GM04503 (cell line): ENCODE results near the gene ZNF280A.

Source experiments
- DNase-seq: peaks from one replicate; pipeline ENCODE4 v3.0.0-alpha.2; 2012; ENCODE audit warnings: low read depth

Gene ZNF280A

GRCh38 chr22:22520020-22520656 is at the start of gene ZNF280A:
ZNF280A (minus strand) TSS chr22:22520270; CDS start chr22:22515630, 4,640 bp downstream.
- DNase-seq = no peak

GRCh38 chr22:22569218-22569617 is 49.1 kb upstream of the ZNF280A start:
- DNase-seq = no peak

- DNase-seq = no peak
These were observed 45.9 kb upstream of the ZNF280A start for GRCh38 chr22:22565981-22566380.

- no peak for DNase-seq
These were observed 39.0 kb upstream of the ZNF280A start, which contains the start of gene PRAME for GRCh38 chr22:22558972-22559603. PRAME (minus strand) TSS chr22:22559265; CDS start chr22:22556832, 2,433 bp downstream.

- no peak for DNase-seq
These were observed 38.3 kb upstream of the ZNF280A start for GRCh38 chr22:22558071-22558971.

- no peak for DNase-seq
These were observed 37.2 kb upstream of the ZNF280A start for GRCh38 chr22:22556995-22557925.

GRCh38 chr22:22556578-22556977 is 36.5 kb upstream of the ZNF280A start:
- no peak for DNase-seq

GRCh38 chr22:22555596-22555995 is 35.5 kb upstream of the ZNF280A start:
- no peak for DNase-seq

GRCh38 chr22:22554587-22555284 is 34.7 kb upstream of the ZNF280A start:
- DNase-seq = no peak

GRCh38 chr22:22553735-22554586 is 33.9 kb upstream of the ZNF280A start:
- DNase-seq = no peak

- DNase-seq = no peak
These were observed 33.1 kb upstream of the ZNF280A start for GRCh38 chr22:22553141-22553540.

GRCh38 chr22:22552630-22553029 is 32.6 kb upstream of the ZNF280A start:
- DNase-seq = no peak

GRCh38 chr22:22550789-22551434 is 30.8 kb upstream of the ZNF280A start:
- no peak for DNase-seq

- DNase-seq = no peak
These were observed 28.8 kb upstream of the ZNF280A start for GRCh38 chr22:22548910-22549309.

- no peak for DNase-seq
These were observed 28.2 kb upstream of the ZNF280A start for GRCh38 chr22:22548317-22548716.

- DNase-seq = no peak
These were observed 27.7 kb upstream of the ZNF280A start for GRCh38 chr22:22547692-22548300.

- no peak for DNase-seq
These were observed 27.2 kb upstream of the ZNF280A start for GRCh38 chr22:22547226-22547625.

GRCh38 chr22:22546490-22546889 is 26.4 kb upstream of the ZNF280A start:
- DNase-seq = no peak

GRCh38 chr22:22545084-22545483 is 25.0 kb upstream of the ZNF280A start:
- no peak for DNase-seq
